ENCODE results near the gene ADISSP. TPM values are rescaled to one million over a fixed set of nuclear protein-coding genes. Genes with fewer than 3 reads are reported as not detected.

ADISSP gene
- total and polyA plus RNA-seq, 2 experiments from 2014 or later, result 24.1 to 38.5 TPM

GRCh38 chr20:3783068-3783489 is 15.5 kb upstream of the ADISSP start:
- H3K27me3 ChIP-seq, result peaks cover 23% of the 10 kb centered on the region
- no peak overlapping the region for H3K4me3 ChIP-seq
- H3K27ac ChIP-seq, result no peak overlapping the region
- no peaks in the 10 kb centered on the region for H3K36me3 ChIP-seq
- DNase-seq (ENCODE audit: low read depth in 1 of 2, low spot score in 1 of 2), result no peak
- no peaks in the 10 kb centered on the region for H3K9me3 ChIP-seq (ENCODE audit: low read depth)
- peaks cover 5% of the 10 kb centered on the region for H3K4me1 ChIP-seq (ENCODE audit: low read depth)
- TF ChIP-seq CTCF (IDR thresholded peaks at IDR 0.05; ENCODE audit: low read depth, low read length), result no peak

- Histone ChIP-seq H3K27me3 (peaks cover 24% of the 10 kb centered on the region), H3K27ac (no peak overlapping the region), H3K4me1 (ENCODE audit: low read depth) (peaks cover 5% of the 10 kb centered on the region), H3K4me3 (no peak overlapping the region), H3K36me3 (no peaks in the 10 kb centered on the region), H3K9me3 (ENCODE audit: low read depth) (no peaks in the 10 kb centered on the region)
- DNase-seq (ENCODE audit: low read depth in 1 of 2, low spot score in 1 of 2), result no peak
- TF ChIP-seq CTCF (IDR thresholded peaks at IDR 0.05; ENCODE audit: low read depth, low read length), result no peak
Observed at GRCh38 chr20:3782597-3782996, 15.0 kb upstream of the ADISSP start.

GRCh38 chr20:3781153-3781910 is 13.8 kb upstream of the ADISSP start, which contains the start of gene SPEF1:
Gene SPEF1 (minus strand): TSS chr20:3781448. CDS start chr20:3781287, 161 bp downstream.
- H3K27ac ChIP-seq, result no peak within 1 kb of the TSS
- peak within 1 kb of the TSS; percentile 25 for H3K4me3 ChIP-seq
- no peaks in the 10 kb centered on the region for H3K4me1 ChIP-seq (ENCODE audit: low read depth)
- peaks cover 36% of the 10 kb centered on the region for H3K27me3 ChIP-seq
- H3K9me3 ChIP-seq (ENCODE audit: low read depth), result no peaks in the 10 kb centered on the region
- H3K36me3 ChIP-seq, result no peaks in the 10 kb centered on the region
- peak; percentile 57 for TF ChIP-seq CTCF (IDR thresholded peaks at IDR 0.05; ENCODE audit: low read depth, low read length)
- DNase-seq (ENCODE audit: low read depth in 1 of 2, low spot score in 1 of 2), result peak; percentile 92 to 94

- no peak for TF ChIP-seq CTCF (IDR thresholded peaks at IDR 0.05; ENCODE audit: low read depth, low read length)
- Histone ChIP-seq H3K27me3 (peaks cover 52% of the 10 kb centered on the region), H3K4me3 (no peak overlapping the region), H3K9me3 (ENCODE audit: low read depth) (no peaks in the 10 kb centered on the region), H3K36me3 (no peaks in the 10 kb centered on the region), H3K27ac (no peak overlapping the region), H3K4me1 (ENCODE audit: low read depth) (no peaks in the 10 kb centered on the region)
- no peak for DNase-seq (ENCODE audit: low read depth in 1 of 2, low spot score in 1 of 2)
Observed at GRCh38 chr20:3778976-3779375, 11.4 kb upstream of the ADISSP start.

- Histone ChIP-seq H3K4me1 (ENCODE audit: low read depth) (no peaks in the 10 kb centered on the region), H3K9me3 (ENCODE audit: low read depth) (no peaks in the 10 kb centered on the region), H3K4me3 (peak overlapping the region; percentile 21), H3K36me3 (no peaks in the 10 kb centered on the region), H3K27ac (no peak overlapping the region), H3K27me3 (peaks cover 52% of the 10 kb centered on the region)
- peak; percentile 13 for TF ChIP-seq CTCF (IDR thresholded peaks at IDR 0.05; ENCODE audit: low read depth, low read length)
- DNase-seq (ENCODE audit: low read depth in 1 of 2, low spot score in 1 of 2), result peak; percentile 37 to 54
Observed at GRCh38 chr20:3777716-3778629, 10.4 kb upstream of the ADISSP start.

All from cardiac muscle cell (in vitro differentiated cells and primary cell).